Thyroid gland (tissue), 4 donors: ENCODE data around the gene STK40. TPM values are rescaled to one million over a fixed set of nuclear protein-coding genes. Genes with fewer than 3 reads are reported as not detected.
A peak's percentile ranks its signal among the peaks of the same experiment; 100 is the strongest.

Experiments used
- DNase-seq, 2 donors: peaks; one replicate each; pipeline ENCODE4 v3.0.0-alpha.2; 2019
- H3K27ac ChIP-seq, 3 donors: fragments of 200-600 bp; sonication (generic); 1 replicate in 2 of 3; 2 replicates in 1 of 3; pipeline ENCODE4 v1.5.1; 2016 to 2019; ENCODE audit warnings: mild to moderate bottlenecking in 1 of 3, moderate library complexity in 1 of 3
- H3K27me3 ChIP-seq: fragments of 200-600 bp; sonication (generic); one replicate; pipeline ENCODE4 v1.5.1; 2019
- H3K36me3 ChIP-seq, 2 donors: fragments of 200-600 bp; sonication (generic); one replicate each; pipeline ENCODE4 v1.5.1; 2016 to 2019
- H3K4me1 ChIP-seq, 2 donors: fragments of 200-600 bp; sonication (generic); one replicate each; pipeline ENCODE4 v1.5.1; 2017 to 2019
- H3K4me3 ChIP-seq, 3 donors: fragments of 200-600 bp; sonication (generic); replicated peaks in 1 of 3; 1 replicate in 2 of 3; 2 replicates in 1 of 3; pipeline ENCODE4 v1.5.1; 2016; ENCODE audit warnings: mild to moderate bottlenecking in 1 of 3
- H3K9me3 ChIP-seq: fragments of 200-600 bp; sonication (generic); one replicate; pipeline ENCODE4 v1.5.1; 2017
- POLR2A ChIP-seq, 2 donors: fragments of 450-650 bp; IDR thresholded peaks; one replicate each; pipeline ENCODE4 v1.6.1; 2017; ENCODE audit warnings: antibody characterized with exemption in 2 of 2, mild to moderate bottlenecking in 2 of 2, moderate library complexity in 1 of 2
- WGBS, 2 donors: methylation state at CpG; one replicate each; pipeline ENCODE4 v1.1.5; 2017; 5-methylcytosine and 5-hydroxymethylcytosine counted together
- intact Hi-C: fragments of 100-400 bp; cut with DNase I; formaldehyde crosslinking; loops from one replicate; pipeline ENCODE4 v1.15.1; 2023
- total RNA-seq, 4 donors: library from RNA; depleted of rRNA; stranded (reverse); fragments of >200 nt; gene quantifications; one replicate each; pipeline ENCODE4 v1.2.3, GENCODE V29; 2016
- TF ChIP-seq, protein P1 (sequence below), 6 experiments: fragments of 200-600 bp in 3 of 6; fragments of 450-650 bp in 3 of 6; sonication (generic) in 3 of 6; IDR thresholded peaks; one replicate each; pipeline ENCODE4 v1.5.1; 2016 to 2019; ENCODE audit warnings: antibody characterized with exemption in 6 of 6, mild to moderate bottlenecking in 2 of 6, inconsistent platforms in 1 of 6, moderate library complexity in 1 of 6

STK40 gene
- total RNA-seq, 4 donors from 2014 or later, result 37.0 to 61.1 (median 50.9) TPM

- Histone ChIP-seq H3K36me3 (peaks cover 29 to 39% of the 10 kb centered on the region in 2 donors), H3K9me3 (no peaks in the 10 kb centered on the region), H3K4me1 (peaks cover 34 to 45% of the 10 kb centered on the region in 2 donors), H3K4me3 (no peak overlapping the region), H3K27me3 (no peaks in the 10 kb centered on the region), H3K27ac (peak overlapping the region; percentile 79 to 92 (median 88))
- intact Hi-C loops, result no loop called here
- 25 to 36% methylated on average over 10 to 12 of the region's 13 CpGs for WGBS, 2 donors
- TF ChIP-seq, protein P1, sequence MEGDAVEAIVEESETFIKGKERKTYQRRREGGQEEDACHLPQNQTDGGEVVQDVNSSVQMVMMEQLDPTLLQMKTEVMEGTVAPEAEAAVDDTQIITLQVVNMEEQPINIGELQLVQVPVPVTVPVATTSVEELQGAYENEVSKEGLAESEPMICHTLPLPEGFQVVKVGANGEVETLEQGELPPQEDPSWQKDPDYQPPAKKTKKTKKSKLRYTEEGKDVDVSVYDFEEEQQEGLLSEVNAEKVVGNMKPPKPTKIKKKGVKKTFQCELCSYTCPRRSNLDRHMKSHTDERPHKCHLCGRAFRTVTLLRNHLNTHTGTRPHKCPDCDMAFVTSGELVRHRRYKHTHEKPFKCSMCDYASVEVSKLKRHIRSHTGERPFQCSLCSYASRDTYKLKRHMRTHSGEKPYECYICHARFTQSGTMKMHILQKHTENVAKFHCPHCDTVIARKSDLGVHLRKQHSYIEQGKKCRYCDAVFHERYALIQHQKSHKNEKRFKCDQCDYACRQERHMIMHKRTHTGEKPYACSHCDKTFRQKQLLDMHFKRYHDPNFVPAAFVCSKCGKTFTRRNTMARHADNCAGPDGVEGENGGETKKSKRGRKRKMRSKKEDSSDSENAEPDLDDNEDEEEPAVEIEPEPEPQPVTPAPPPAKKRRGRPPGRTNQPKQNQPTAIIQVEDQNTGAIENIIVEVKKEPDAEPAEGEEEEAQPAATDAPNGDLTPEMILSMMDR (IDR thresholded peaks at IDR 0.05), result no peak
- TF ChIP-seq POLR2A (IDR thresholded peaks at IDR 0.05), result no peak
- peak; percentile 84 to 85 for DNase-seq
Measured at GRCh38 chr1:36350659-36351226, 35.0 kb downstream of the STK40 start.

DNA sequence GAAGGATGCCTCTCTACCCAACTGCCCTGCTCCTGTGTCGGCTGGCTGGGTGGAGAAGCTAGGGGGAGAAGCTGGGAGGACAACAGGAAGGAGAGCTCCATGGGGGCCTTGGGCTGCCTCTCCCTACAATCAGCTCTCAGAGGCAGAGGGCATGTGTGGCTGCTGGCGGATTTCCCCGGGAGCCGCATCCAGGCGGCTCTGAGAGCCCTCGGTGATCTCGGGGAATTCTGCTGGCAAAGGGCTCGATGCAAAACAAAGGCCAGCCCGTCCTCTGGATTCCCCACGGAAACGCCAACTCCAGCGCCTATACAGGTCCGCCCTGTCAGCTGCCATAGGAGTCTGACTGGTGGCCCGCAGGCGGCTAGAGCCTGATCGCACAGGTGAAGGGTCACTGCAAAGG is 35.9 kb downstream of the STK40 start:
- TF ChIP-seq, protein P1 (IDR thresholded peaks at IDR 0.05), result no peak
- TF ChIP-seq POLR2A (IDR thresholded peaks at IDR 0.05), result no peak
- 18 to 52% methylated on average over 6 to 12 of the region's 16 CpGs for WGBS, 2 donors
- peaks cover 26 to 42% of the 10 kb centered on the region in 2 donors for H3K36me3 ChIP-seq

GRCh38 chr1:36349241-36349671 is 36.5 kb downstream of the STK40 start:
- H3K4me3 ChIP-seq, result no peak overlapping the region
- H3K27me3 ChIP-seq, result no peaks in the 10 kb centered on the region
- intact Hi-C loops, result no loop called here
- peaks cover 34 to 45% of the 10 kb centered on the region in 2 donors for H3K4me1 ChIP-seq
- no peaks in the 10 kb centered on the region for H3K9me3 ChIP-seq
- TF ChIP-seq, protein P1 (IDR thresholded peaks at IDR 0.05), result no peak
- TF ChIP-seq POLR2A (IDR thresholded peaks at IDR 0.05), result no peak
- H3K27ac ChIP-seq, result peak overlapping the region; percentile 79 to 92 (median 88)
- WGBS, 2 donors, result 79% methylated on average over 6 to 7 of the region's 7 CpGs
- peaks cover 20 to 44% of the 10 kb centered on the region in 2 donors for H3K36me3 ChIP-seq
- no peak for DNase-seq

More for the DNA sequence above, 35.9 kb downstream of the STK40 start:
- DNase-seq, result peak; percentile 85 to 92
- Histone ChIP-seq H3K27me3 (no peaks in the 10 kb centered on the region), H3K27ac (peak overlapping the region; percentile 79 to 92 (median 88)), H3K4me3 (no peak overlapping the region), H3K9me3 (no peaks in the 10 kb centered on the region), H3K4me1 (peaks cover 34 to 45% of the 10 kb centered on the region in 2 donors)
- intact Hi-C loops, result no loop called here

DNA sequence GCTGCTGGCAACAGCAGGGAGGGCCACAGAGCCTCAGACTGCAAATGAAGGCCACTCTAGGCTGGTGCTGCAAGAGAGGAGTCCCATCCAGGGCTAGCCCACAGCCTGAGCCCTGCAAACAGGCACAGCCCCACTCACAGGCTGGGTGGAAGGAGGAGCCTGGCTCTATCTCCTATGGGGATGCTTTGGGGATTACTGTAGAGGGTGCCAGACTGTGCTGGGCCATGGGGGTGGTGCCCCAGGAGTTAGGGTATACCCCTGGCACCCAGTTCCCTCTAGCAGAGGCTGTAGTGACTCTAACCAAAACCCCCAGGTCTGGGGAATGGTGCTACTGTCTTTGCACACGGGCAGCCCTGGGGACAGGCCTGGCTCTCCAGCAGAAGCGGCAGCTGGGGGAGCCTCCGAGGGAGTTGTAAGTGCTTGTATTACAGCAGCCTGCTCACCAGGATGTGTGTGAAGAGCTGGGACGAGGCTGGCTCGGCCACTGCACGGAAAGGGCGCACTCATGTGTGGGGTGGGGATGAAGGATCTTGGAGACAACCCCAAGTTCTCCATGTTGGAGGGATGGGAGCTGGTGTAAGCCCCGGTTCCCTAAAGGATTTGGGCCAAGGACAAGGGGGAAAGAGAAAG is 38.9 kb downstream of the STK40 start:
- peaks cover 27 to 41% of the 10 kb centered on the region in 2 donors for H3K4me1 ChIP-seq
- H3K4me3 ChIP-seq, result no peak overlapping the region
- intact Hi-C loops, result no loop called here
- no peak overlapping the region for H3K27ac ChIP-seq
- peaks cover 20 to 46% of the 10 kb centered on the region in 2 donors for H3K36me3 ChIP-seq
- no peaks in the 10 kb centered on the region for H3K9me3 ChIP-seq
- H3K27me3 ChIP-seq, result no peaks in the 10 kb centered on the region
- TF ChIP-seq, protein P1 (IDR thresholded peaks at IDR 0.05), result no peak
- no peak for TF ChIP-seq POLR2A (IDR thresholded peaks at IDR 0.05)
- WGBS, 2 donors, result 96 to 98% methylated on average over 5 to 7 of the region's 8 CpGs
- no peak for DNase-seq

DNA sequence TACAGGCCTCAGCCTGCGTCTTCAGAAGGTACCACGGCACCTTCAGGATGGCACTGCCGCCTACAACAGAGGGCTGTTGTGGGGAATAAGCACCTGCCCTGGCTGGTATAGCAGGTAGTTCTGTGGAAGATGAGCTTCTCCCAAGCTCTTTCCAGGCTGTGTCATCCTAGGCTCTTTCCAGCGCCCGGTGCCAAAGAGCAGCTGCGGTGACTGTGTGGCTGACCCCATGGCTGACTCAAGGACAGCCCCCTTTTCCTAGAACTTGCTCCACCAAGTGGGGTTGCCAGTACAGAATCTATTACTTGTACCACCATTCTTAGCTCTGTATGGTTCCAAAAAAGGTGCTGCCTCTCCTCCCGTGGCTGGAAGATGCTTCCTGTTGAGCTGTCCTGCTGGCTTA is 40.4 kb downstream of the STK40 start:
- H3K27ac ChIP-seq, result no peak overlapping the region
- H3K9me3 ChIP-seq, result no peaks in the 10 kb centered on the region
- 89 to 98% methylated on average over 6 to 7 of the region's 7 CpGs for WGBS, 2 donors
- H3K4me1 ChIP-seq, result peaks cover 12 to 25% of the 10 kb centered on the region in 2 donors
- H3K27me3 ChIP-seq, result no peaks in the 10 kb centered on the region
- no peak for TF ChIP-seq POLR2A (IDR thresholded peaks at IDR 0.05)
- TF ChIP-seq, protein P1 (IDR thresholded peaks at IDR 0.05), result no peak
- H3K36me3 ChIP-seq, result peaks cover 28 to 57% of the 10 kb centered on the region in 2 donors
- intact Hi-C loops, result no loop called here
- DNase-seq, result no peak
- no peak overlapping the region for H3K4me3 ChIP-seq
